GM21576 (cell line): ENCODE measurements around the gene AMTN.
"Not testable (repeated sequence)": the region's sequence is repeated elsewhere in the genome, so short reads cannot be mapped to it uniquely, and the experiment has no call there.

Experiments
- ATAC-seq: cut with Tn5 transposase; IDR thresholded peaks from one replicate; pipeline ENCODE4 v1.9.1; 2021; ENCODE audit warnings: mild to moderate bottlenecking, moderate library complexity; ENCODE audit not compliant: unreplicated experiment

Gene AMTN, protein sequence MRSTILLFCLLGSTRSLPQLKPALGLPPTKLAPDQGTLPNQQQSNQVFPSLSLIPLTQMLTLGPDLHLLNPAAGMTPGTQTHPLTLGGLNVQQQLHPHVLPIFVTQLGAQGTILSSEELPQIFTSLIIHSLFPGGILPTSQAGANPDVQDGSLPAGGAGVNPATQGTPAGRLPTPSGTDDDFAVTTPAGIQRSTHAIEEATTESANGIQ

GRCh38 chr4:70518269-70518668 is at the start of gene AMTN:
TSS of gene AMTN (plus strand) at chr4:70518569. CDS start at chr4:70518778, 209 bp downstream.
- no peak for ATAC-seq

GRCh38 chr4:70471897-70472296 is 46.5 kb upstream of the AMTN start, which contains the start of gene MUC7:
TSS of gene MUC7 (plus strand) at chr4:70472197. CDS start at chr4:70474022, 1,825 bp downstream.
- ATAC-seq: no peak

GRCh38 chr4:70473679-70474078 is 44.7 kb upstream of the AMTN start:
- ATAC-seq: no peak

- ATAC-seq: no peak
These were observed 29.6 kb upstream of the AMTN start for GRCh38 chr4:70488748-70489147.

DNA sequence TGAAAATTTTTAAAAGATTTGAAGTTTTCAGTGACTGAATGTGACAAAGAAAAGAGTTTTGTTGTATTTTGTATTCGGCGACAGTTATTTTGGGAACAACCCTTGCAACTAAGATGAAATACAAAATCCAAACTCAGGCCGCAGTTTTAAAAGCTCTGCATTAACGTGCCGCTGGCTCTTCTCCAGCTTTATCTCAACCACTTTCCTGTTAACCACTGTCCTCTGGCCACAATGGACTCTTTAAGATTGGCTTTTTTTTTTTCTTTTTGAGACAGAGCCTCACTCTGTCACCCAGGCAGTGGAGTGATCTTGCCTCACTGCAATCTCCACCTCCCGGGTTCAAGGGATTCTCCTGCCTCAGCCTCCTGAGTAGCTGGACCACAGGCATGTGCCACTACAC is 22.1 kb upstream of the AMTN start:
- no peak for ATAC-seq

DNA sequence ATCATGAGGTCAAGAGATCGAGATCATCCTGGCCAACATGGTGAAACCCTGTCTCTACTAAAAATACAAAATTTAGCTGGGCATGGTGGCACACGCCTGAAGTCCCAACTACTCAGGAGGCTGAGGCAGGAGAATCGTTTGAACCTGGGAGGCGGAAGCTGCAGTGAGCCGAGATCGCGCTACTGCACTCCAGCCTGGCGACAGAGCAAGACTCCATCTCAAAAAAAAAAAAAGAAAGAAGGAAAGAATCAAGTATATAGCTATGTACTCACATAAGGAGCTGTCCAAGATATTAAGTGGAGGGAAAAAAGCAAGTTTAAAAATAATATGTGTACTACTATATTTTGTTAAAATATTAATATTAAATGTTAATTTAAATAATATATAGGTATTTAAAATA is 16.5 kb upstream of the AMTN start:
- not testable (repeated sequence) for ATAC-seq

DNA sequence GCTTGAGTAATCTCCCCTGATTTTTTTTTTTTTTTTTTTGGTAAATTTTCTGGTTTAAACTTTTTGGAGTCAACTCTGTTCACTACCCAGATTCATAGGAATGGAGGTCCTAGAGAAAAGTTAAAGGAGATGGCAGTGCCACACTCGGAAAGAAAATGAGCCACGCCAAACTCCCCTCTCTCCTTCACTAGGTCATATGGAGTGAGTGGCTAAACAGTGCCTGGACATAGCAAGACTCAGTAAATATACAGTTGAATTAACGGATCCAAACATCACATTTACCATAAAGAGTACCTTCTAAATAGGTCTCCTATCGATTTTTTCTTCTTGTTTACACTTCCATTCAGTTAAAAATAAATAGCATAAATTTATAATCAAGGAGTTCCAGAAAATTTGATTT is 13.6 kb upstream of the AMTN start:
- no peak for ATAC-seq

DNA sequence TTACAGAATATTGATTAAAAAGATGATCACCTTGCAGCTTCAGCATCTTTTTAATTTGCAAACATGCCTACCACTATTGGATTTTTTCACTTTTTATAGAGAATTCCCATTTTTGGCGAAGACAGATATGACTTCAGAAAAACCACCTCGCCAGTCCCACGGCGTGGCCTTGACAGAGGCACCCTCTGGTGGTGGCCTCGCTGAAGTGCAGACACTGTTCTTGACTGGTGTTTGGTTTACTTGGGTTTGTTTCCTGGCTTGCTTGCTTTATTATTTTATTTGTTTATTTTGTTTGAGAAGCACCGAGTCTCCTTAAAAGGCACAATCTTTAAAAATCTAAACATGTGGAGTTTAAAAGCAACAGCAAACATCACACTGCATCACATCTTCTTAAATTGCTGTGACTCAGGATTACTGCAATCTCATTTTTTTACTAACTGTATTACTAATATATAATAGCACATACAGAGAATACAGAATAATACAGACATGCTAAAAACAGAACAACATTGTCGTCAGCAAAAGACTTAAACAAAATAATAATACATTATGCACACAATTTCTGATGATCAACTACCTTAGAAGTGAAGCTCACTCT is 13.1 kb upstream of the AMTN start:
- peak; percentile 94 for ATAC-seq

DNA sequence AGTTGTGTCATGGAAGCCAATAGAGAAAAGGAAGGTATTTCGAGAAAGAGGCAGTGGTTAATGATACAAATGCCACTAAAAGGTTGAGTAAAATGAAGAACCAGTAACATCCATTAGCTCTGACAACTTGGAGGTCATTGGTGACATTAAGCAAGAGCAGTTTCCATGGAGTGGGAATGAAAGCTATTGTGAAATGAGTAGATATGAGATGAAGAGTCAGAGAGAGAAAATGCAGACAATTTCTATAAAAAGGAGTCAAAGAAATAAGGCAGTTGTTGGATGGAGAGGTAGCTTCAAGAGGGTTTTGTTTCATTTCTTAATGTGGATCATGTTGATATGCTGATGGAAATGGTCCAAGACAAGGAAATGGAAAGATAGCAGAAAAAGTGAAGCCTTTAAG is 9.6 kb upstream of the AMTN start:
- ATAC-seq: no peak

DNA sequence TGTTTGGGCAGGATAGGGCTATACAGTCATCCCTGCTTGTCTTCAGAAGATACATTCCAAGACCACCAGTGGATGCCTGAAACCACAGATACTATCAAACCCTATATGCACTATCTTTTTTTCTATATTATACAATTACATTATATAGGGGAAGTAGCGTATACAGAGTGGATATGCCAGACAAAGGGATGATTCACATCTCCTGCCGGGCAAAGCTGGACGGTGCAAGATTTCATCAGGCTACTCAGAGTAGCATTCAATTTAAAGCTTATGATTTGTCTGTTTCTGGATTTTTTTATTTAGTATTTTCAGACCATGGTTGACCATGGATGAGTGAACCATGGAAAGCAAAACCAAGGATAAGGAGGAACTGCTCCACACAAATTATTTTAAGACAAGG is 7.0 kb upstream of the AMTN start:
- no peak for ATAC-seq

- ATAC-seq: no peak
These were observed 2.8 kb upstream of the AMTN start for GRCh38 chr4:70515367-70516250.

GRCh38 chr4:70518716-70519115 is 347 bp downstream of the AMTN start:
- ATAC-seq: no peak

GRCh38 chr4:70522626-70523025 is 4.3 kb downstream of the AMTN start:
- no peak for ATAC-seq

- ATAC-seq: no peak
These were observed 12.6 kb downstream of the AMTN start for GRCh38 chr4:70530997-70531396.

GRCh38 chr4:70531981-70532380 is 13.6 kb downstream of the AMTN start:
- peak; percentile 75 for ATAC-seq

GRCh38 chr4:70533211-70533610 is 14.8 kb downstream of the AMTN start:
- no peak for ATAC-seq

DNA sequence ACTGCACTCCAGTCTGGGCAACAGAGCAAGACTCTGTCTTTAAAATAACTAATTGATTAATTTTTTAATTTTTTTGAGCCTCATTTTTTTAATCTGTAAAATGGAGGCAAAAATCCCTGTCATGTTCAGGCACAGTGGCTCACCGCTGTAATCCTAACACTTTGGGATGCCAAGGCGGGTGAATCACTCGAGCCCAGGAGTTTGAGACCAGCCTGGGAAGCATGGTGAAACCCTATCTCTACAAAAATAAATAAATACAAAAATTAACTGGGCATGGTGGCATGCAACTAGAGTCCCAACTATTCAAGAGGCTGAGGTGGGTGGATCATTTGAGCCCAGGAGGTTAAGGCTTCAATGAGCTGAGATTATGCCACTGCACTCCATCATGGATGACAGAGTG is 15.4 kb downstream of the AMTN start:
- ATAC-seq: no peak

DNA sequence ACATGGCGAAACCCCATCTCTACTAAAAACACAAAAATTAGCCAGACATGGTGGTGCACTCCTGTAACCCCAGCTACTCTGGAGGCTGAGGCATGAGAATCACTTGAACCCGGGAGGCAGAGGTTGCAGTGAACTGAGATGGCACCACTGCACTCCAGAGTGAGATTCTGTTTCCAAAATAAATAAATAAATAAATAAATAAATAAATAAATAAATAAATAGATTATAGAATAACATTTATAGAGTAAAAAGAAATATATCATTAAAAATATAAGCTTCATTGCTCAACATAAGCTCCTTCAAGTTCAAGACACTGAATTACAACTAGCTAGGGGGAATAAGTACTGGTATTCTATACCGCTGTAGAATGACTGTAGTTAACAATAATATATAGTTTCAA is 16.5 kb downstream of the AMTN start:
- not testable (repeated sequence) for ATAC-seq

- no peak for ATAC-seq
These were observed 20.5 kb downstream of the AMTN start for GRCh38 chr4:70538869-70539268.

DNA sequence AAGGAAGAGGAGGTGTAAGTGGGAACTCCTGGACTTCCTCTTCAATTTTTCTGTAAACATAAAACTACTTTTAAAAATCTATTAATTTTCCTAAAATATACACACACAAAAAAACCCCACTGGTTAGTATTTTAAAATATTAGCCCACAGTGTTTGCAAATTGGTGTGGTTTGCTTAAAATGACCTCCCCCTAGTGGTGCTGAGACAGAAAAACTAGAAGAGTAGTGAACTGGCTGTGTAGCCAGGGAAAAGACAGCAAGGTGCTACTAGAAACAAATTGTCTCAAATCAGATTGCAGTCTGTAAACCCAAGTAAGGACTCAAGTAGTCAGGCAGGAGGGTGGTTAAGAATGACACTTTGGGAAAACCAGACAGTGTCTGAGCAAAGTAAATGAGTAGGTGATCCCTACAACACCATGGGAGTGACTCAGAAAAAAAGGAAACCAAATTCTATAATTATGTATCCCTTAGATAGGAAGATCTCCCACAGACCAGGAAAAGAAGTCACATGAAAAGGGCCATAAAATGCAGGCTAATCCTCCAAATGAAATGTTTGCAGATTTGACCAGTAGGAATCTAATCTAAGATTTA is 26.0 kb downstream of the AMTN start:
- peak; percentile 59 for ATAC-seq

DNA sequence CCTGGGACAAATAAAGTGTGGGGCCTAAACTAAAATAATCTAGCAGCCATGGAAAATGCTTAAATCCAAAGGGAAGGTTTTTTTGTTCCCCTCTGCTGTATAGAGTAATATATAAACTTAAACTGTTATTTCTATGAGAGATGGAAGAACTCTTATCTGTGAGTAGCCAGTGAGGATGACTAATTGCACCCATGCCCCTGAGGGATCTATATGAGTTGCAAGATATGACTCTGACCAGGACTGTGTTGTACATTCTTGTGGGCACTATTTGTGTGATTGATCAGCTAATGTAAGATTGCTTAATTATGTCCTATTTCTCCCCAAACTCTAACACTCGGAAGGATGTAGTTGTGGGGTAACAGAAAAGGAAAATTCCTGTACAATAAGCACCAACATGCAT is 38.5 kb downstream of the AMTN start:
- no peak for ATAC-seq
